ENCODE measurements around the gene RSPO4.

DNA sequence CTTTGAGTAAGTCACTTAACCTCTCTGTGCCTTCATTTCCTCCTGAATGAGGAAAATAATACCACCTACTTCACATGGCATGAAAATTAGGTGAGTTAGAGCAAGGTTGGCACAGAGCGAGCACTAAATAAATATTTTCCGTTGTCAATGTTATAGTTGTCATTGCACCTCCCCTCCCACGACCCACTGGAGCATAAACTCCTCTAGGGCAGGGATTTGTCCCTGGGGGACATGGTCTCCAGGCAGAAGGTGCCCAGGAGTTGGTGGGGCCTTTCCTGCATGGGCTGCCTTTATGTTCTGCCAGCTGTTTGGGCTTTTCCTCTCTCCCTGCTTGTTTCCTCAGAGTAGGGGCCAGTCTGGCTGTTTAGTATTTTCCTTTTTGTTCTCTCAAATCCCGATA is 84.7 kb downstream of the RSPO4 start:
- no peak for TF ChIP-seq EZH2 (IDR thresholded peaks at IDR 0.05; ENCODE audit: low read length, missing control alignments)
- TF ChIP-seq, protein P1, sequence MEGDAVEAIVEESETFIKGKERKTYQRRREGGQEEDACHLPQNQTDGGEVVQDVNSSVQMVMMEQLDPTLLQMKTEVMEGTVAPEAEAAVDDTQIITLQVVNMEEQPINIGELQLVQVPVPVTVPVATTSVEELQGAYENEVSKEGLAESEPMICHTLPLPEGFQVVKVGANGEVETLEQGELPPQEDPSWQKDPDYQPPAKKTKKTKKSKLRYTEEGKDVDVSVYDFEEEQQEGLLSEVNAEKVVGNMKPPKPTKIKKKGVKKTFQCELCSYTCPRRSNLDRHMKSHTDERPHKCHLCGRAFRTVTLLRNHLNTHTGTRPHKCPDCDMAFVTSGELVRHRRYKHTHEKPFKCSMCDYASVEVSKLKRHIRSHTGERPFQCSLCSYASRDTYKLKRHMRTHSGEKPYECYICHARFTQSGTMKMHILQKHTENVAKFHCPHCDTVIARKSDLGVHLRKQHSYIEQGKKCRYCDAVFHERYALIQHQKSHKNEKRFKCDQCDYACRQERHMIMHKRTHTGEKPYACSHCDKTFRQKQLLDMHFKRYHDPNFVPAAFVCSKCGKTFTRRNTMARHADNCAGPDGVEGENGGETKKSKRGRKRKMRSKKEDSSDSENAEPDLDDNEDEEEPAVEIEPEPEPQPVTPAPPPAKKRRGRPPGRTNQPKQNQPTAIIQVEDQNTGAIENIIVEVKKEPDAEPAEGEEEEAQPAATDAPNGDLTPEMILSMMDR (conservative IDR thresholded peaks at IDR 0.05 in 1 of 2, IDR thresholded peaks at IDR 0.05 in 1 of 2; ENCODE audit: low read depth in 1 of 2, low read length in 2 of 2), result no peak

All from fibroblast of lung (primary cell).